ENCODE measurements around the gene THOC2. TPM values are rescaled to one million over a fixed set of nuclear protein-coding genes. Genes with fewer than 3 reads are reported as not detected.

The THOC2 gene, protein sequence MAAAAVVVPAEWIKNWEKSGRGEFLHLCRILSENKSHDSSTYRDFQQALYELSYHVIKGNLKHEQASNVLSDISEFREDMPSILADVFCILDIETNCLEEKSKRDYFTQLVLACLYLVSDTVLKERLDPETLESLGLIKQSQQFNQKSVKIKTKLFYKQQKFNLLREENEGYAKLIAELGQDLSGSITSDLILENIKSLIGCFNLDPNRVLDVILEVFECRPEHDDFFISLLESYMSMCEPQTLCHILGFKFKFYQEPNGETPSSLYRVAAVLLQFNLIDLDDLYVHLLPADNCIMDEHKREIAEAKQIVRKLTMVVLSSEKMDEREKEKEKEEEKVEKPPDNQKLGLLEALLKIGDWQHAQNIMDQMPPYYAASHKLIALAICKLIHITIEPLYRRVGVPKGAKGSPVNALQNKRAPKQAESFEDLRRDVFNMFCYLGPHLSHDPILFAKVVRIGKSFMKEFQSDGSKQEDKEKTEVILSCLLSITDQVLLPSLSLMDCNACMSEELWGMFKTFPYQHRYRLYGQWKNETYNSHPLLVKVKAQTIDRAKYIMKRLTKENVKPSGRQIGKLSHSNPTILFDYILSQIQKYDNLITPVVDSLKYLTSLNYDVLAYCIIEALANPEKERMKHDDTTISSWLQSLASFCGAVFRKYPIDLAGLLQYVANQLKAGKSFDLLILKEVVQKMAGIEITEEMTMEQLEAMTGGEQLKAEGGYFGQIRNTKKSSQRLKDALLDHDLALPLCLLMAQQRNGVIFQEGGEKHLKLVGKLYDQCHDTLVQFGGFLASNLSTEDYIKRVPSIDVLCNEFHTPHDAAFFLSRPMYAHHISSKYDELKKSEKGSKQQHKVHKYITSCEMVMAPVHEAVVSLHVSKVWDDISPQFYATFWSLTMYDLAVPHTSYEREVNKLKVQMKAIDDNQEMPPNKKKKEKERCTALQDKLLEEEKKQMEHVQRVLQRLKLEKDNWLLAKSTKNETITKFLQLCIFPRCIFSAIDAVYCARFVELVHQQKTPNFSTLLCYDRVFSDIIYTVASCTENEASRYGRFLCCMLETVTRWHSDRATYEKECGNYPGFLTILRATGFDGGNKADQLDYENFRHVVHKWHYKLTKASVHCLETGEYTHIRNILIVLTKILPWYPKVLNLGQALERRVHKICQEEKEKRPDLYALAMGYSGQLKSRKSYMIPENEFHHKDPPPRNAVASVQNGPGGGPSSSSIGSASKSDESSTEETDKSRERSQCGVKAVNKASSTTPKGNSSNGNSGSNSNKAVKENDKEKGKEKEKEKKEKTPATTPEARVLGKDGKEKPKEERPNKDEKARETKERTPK (N-terminal part only)
- total RNA-seq = 100 to 1,000 TPM in 1 of 4 donors, 10 to 100 TPM in 3; 68.2 to 127 (median 87.9) TPM

DNA sequence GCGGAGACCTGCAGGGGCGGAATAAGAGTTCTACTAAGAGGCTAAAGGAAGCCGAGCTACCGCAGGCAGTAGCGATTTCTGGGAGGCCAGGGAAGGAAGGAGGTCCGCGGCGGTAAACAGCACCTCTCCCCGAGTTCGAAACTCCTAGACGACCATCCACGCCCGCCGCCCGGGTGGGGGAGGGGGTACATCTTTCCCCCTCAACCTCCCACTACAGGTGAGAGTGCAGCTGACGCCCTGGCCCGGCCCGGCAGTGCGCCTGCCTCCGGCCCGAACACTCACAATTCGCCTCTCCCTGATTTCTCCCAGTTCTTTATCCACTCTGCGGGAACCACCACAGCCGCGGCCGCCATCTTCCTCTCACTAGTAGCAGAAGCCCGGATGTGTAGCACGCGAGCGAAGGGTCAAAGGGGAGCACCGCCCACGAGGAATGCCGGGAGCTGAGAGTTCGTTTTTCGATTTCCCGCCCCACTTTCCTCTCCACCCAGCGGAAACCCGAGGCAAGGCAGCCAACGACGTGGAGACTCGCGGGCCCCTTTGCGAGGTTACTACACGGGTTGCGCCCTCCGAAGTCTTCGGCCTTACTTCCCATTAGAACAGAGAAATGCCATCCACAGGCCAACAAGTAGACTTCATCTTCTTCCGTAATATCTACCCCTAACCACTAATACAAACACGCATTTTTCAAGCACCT, at the start of gene THOC2:
THOC2 (minus strand) TSS at position 383 of the 694 bp plus-strand sequence; CDS start at position 353, 30 bp downstream.
- TF ChIP-seq, protein P1, sequence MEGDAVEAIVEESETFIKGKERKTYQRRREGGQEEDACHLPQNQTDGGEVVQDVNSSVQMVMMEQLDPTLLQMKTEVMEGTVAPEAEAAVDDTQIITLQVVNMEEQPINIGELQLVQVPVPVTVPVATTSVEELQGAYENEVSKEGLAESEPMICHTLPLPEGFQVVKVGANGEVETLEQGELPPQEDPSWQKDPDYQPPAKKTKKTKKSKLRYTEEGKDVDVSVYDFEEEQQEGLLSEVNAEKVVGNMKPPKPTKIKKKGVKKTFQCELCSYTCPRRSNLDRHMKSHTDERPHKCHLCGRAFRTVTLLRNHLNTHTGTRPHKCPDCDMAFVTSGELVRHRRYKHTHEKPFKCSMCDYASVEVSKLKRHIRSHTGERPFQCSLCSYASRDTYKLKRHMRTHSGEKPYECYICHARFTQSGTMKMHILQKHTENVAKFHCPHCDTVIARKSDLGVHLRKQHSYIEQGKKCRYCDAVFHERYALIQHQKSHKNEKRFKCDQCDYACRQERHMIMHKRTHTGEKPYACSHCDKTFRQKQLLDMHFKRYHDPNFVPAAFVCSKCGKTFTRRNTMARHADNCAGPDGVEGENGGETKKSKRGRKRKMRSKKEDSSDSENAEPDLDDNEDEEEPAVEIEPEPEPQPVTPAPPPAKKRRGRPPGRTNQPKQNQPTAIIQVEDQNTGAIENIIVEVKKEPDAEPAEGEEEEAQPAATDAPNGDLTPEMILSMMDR (IDR thresholded peaks at IDR 0.05; ENCODE audit: low read depth) = no peak

DNA sequence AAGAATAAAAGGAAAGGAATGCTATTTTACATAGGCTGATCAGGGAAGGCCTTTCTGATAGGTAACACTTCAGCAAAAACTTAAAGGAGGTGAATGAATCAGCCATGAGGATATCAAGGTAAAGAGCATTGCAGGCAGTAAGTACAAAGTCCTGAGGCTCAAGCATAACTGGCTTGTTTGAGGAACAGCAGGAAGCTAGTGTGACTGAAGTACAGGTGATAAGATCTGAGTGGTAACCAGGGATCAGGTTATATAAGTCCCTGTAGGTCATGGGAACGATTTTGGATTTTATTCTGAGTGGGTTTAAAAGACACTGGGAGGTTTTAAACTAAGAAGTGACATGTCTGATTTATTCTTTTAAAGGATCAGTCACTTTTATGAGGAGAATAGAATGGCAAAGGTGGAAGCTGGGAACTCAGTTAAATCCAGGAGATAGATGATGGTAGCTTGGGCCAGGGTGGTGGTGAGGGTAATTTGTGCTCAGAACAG, 47.1 kb upstream of the THOC2 start:
- TF ChIP-seq, protein P1 (IDR thresholded peaks at IDR 0.05; ENCODE audit: low read depth) = no peak

- TF ChIP-seq, protein P1 (IDR thresholded peaks at IDR 0.05; ENCODE audit: low read depth) = no peak
Observed at GRCh38 chrX:123773258-123773988, 40.6 kb upstream of the THOC2 start.

DNA sequence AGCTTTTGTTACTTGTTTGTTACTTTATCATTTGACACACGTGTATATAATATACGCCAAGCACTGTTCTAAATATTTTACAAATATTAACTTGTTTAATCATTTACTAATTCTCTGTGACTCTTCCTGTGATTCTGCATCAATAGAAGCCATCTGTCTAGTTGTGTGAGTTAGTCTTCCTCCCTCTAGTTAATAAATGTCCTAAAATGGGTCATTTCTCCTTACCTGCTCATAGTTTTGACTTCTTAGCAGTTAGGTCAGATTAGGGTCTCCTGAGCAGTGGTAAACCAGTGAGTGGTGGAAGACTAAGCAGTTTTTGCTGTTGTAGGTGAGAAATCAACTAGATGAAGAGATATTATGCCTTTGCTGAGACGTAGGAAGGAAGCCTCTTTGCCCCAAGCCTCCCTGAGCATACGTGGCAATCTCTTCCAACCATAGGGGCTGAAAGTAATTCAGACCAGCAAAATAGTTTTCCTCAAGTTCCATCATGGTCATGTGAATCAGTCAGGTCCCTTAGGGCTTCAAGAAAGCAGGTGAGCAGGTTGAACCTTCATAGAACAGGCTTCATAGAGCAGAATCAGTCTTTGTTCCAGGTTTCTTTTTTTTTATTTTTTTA, 38.7 kb upstream of the THOC2 start:
- TF ChIP-seq, protein P1 (IDR thresholded peaks at IDR 0.05; ENCODE audit: low read depth) = no peak

- TF ChIP-seq, protein P1 (IDR thresholded peaks at IDR 0.05; ENCODE audit: low read depth) = no peak
Observed at GRCh38 chrX:123764967-123765871, 32.4 kb upstream of the THOC2 start.
